ENCODE results near the gene CLASP2.
"Not testable (repeated sequence)": the region's sequence is repeated elsewhere in the genome, so short reads cannot be mapped to it uniquely, and the experiment has no call there.

GRCh38 chr3:33459577-33459976 is 258.5 kb downstream of the CLASP2 start:
- TF ChIP-seq CTCF (conservative IDR thresholded peaks at IDR 0.05; ENCODE audit: low read depth, low read length); SMC3 (IDR thresholded peaks at IDR 0.05; ENCODE audit: low read depth, low read length); USF2 (IDR thresholded peaks at IDR 0.05; ENCODE audit: low read depth, low read length); POLR2A (IDR thresholded peaks at IDR 0.05; ENCODE audit: low read depth, low read length); BHLHE40 (IDR thresholded peaks at IDR 0.05; ENCODE audit: low read depth, low read length): not testable (repeated sequence)

Data from IMR-90 (cell line).